ENCODE results near the gene PCSK7.
"Not testable (repeated sequence)": the region's sequence is repeated elsewhere in the genome, so short reads cannot be mapped to it uniquely, and the experiment has no call there.

PCSK7 gene

GRCh38 chr11:117218133-117218915, 13.5 kb downstream of the PCSK7 start:
- no peak for DNase-seq (ENCODE audit: low read depth in 2 of 2, low spot score in 1 of 2)

GRCh38 chr11:117217141-117218084, 14.5 kb downstream of the PCSK7 start:
- no peak for DNase-seq (ENCODE audit: low read depth in 2 of 2, low spot score in 1 of 2)

GRCh38 chr11:117214404-117215110, 17.3 kb downstream of the PCSK7 start:
- DNase-seq (ENCODE audit: low read depth in 2 of 2, low spot score in 1 of 2), result no peak

- DNase-seq (ENCODE audit: low read depth in 2 of 2, low spot score in 1 of 2), result no peak
Observed at GRCh38 chr11:117212697-117213355, 19.0 kb downstream of the PCSK7 start.

DNA sequence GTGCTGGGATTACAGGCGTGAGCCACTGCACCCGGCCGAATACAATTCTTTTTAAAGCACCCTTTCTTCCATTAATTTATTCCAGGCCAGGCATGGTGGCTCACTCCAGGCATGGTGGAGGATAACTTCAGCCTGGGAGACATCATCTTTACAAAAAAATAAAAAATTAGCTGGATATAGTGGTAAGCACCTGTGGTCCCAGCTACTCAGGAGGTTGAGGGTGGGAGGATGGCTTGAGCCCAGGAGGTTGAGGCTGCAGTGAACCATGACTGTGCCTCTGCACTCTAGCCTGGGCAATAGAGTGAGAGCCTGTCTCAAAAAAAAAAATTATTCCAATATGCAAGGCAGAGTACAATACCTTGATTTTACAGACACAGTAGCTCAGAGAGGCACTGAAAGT, 21.3 kb downstream of the PCSK7 start:
- DNase-seq (ENCODE audit: low read depth in 2 of 2, low spot score in 1 of 2), result no peak

DNA sequence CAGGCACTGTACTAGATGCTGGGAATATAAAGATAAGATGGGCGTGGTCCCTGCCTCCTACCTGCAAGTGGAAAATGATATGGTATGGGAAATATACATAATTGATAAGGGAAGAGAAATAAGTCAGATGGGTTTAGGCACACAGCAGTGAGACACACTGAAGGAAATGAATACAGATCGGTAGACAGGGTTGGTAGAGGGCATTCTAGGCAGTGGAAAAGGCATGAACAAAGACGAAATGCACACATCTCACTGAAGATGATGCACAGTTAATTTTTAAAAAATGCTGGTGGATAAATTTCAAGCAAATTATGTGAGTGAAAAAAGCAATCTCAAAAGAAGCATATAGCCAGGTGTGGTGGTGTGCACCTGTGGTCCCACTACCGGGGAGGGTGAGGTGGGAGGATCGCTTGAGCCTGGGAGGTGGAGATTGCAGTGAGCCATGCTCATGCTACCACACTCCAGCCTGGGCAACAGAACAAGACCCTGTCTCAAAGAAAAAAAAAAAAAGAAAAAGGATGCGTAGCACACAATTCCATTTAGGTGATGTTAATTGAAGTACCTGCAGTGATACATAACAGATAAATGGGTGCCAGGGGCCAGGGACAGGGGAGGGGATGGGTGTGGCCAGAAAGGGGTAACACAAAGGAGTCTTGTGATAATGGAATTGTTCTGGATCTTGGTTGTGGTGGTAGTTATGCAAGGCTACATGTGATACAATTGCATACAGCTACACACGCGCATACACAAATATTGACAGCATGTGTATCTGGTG, 22.3 kb downstream of the PCSK7 start:
- not testable (repeated sequence) for DNase-seq (ENCODE audit: low read depth in 2 of 2, low spot score in 1 of 2)

DNA sequence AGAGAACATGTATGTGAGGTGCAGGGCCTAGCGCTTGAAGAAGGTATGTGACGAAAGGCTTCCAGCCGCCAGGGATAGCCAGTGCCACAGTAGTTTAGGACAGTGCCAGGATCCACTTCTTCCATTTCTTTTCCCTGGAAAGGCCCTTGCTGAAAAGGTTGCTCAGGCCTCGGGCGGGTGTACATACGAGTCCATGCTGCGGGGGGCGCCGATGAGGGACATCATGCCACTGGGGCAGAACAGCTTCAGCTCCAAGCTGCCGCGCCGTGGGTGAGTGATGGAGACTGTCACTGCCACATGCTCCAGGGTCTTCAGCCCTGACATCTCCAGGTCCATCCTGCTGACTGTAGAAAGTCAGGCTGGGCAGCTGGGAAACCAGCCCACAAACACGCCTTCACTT, 23.2 kb downstream of the PCSK7 start:
- not testable (repeated sequence) for DNase-seq (ENCODE audit: low read depth in 2 of 2, low spot score in 1 of 2)

DNA sequence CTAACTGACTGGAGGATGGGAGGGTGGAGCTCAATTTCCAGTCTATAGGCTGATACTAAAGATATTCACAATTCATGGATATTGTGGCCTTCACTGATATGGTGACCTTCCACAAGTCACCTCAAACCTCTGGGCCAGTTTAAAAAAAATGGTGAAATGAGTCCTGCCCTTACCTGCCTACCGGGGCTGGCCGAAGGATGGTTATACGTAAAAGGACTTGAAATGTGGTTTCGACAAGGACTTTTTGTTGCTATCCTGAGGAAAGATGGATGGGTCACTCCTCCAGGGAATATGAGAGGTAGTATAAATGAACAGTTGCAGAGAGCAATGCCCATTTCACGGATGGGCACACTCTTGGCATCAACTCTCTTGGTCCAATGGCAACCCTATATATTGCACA, 24.4 kb downstream of the PCSK7 start:
- not testable (repeated sequence) for DNase-seq (ENCODE audit: low read depth in 2 of 2, low spot score in 1 of 2)

DNA sequence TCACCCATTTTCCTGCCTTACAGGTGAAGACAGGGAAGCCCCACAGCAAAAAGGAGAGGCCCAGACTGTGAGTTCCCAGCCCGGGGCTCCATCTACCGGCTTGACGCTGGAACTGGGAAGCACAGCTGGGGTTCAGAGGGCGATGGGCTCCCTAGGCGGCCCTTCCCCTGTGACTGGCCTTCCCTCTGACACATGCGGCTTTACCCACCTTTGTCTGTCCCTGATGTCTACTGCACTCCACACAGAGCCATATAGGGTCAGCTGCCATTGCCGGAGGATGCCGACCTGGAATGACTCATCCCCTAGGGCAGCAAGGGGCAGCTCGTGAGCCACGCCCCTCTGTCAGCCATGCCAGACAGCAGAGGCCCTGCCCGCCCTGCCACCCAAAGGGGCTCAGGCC, 25.0 kb downstream of the PCSK7 start:
- not testable (repeated sequence) for DNase-seq (ENCODE audit: low read depth in 2 of 2, low spot score in 1 of 2)

DNA sequence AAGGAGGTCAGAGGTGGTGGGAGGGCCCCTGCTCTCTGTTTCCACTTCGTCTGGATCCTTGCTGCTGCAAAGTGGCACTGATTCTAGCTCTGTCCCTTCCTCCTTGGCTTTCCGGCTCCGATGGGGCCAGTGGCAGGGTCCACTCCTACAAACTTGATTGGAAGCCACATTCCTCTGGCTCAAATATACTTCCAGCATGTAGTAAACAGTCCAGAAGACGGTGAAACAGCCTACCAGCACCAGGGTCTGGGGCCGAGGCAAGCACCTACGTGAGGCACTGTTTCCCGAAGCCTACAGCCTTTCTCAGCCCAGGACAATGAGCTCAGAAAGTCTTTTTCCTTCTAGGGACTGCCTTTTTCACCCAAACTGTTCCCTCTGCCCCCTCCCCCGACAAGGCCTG, 25.8 kb downstream of the PCSK7 start:
- not testable (repeated sequence) for DNase-seq (ENCODE audit: low read depth in 2 of 2, low spot score in 1 of 2)

DNA sequence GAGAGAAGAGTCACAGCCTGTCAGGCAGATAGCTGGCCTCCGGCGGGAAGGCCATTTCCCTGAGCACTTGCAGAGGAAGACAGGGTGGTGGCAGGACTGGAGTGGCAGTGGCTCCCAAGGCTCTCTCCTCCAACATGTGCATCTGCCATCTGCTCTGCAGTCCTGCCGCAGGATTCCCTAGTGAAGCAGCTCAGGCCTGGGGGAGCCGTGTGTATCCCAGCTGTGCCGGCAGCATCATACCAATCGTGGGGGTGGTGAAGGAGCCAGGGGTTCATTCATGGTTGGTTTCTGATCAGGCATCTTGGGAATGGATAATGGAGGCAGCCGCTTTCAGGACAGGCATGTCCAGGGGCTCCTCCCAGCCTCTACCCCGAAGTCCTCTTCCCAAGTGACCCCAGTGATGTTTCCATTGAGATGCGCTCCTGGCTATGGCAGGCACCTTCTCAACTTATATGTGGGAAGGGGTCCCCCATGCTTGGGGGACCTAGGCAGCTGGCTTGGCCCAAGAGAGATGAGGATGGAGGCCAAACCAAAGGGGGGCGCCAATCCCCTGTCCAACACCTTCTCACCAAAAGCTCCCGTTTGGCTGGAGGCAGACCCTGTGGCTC, 26.6 kb downstream of the PCSK7 start:
- no peak for DNase-seq (ENCODE audit: low read depth in 2 of 2, low spot score in 1 of 2)

- DNase-seq (ENCODE audit: low read depth in 2 of 2, low spot score in 1 of 2), result no peak
Observed at GRCh38 chr11:117204283-117205080, 27.4 kb downstream of the PCSK7 start.

GRCh38 chr11:117203069-117203407, 28.8 kb downstream of the PCSK7 start:
- DNase-seq (ENCODE audit: low read depth in 2 of 2, low spot score in 1 of 2), result no peak

- DNase-seq (ENCODE audit: low read depth in 2 of 2, low spot score in 1 of 2), result no peak
Observed at GRCh38 chr11:117202386-117203068, 29.3 kb downstream of the PCSK7 start.

GRCh38 chr11:117201658-117202305, 30.1 kb downstream of the PCSK7 start:
- no peak for DNase-seq (ENCODE audit: low read depth in 2 of 2, low spot score in 1 of 2)

DNA sequence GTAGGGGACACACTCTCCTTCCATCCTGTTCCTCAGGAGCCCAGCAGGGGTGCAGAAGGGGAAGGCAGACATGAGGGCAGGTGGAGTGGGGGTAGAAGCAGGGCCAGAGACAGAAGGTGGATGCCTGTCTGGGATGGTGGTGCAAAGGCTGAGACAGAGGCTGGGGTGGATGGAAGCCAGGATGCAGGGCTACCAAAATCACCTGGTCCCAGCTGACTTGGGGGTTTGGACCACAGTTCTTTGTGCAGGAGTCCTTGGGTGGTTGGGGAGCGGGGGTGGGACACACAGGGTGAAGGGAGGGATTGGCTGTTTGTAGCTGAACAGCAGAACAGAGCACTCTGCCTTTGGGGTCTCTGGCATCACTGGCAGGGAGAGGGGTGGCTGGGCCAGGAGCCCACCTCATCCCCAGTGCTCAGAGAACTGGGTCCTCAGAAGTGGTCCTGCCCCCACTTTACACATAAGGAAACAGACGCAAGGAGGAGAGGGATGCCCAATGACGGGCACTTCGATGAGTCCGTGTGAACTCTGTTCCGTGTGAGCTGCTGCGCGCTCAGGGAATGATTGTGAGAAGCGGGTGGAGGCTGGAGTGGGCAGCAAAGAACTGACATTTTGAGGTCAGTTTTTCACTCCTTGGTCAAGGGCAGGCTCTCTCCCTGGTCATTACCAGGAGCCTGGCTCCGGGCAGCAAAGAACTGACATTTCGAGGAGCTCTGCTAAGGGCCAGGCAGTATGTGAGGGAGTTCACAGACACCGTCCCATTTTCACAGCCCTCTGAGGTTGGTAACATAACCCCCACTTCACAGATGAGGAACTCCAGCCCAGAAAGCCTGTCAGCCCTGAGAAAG, 30.8 kb downstream of the PCSK7 start:
- DNase-seq (ENCODE audit: low read depth in 2 of 2, low spot score in 1 of 2), result no peak
